IPS-18c (cell line): ENCODE data around the gene CAPN10.

Experiments used
- H3K4me3 ChIP-seq: 2 replicates; pipeline ENCODE4 v1.7.0; 2013; ENCODE audit warnings: low read depth, mild to moderate bottlenecking, low read length, moderate library complexity; ENCODE audit not compliant: insufficient read depth
- H3K9me3 ChIP-seq: one replicate; pipeline ENCODE4 v1.6.1; 2013; ENCODE audit warnings: mild to moderate bottlenecking, low read length, moderate library complexity; ENCODE audit not compliant: control insufficient read depth, insufficient read depth

The CAPN10 gene

GRCh38 chr2:240579771-240580614, 6.5 kb upstream of the CAPN10 start:
- Histone ChIP-seq H3K9me3 (no peaks in the 10 kb centered on the region), H3K4me3 (no peak overlapping the region)

- no peaks in the 10 kb centered on the region for H3K9me3 ChIP-seq
- no peak overlapping the region for H3K4me3 ChIP-seq
These were observed 4.7 kb upstream of the CAPN10 start for GRCh38 chr2:240581811-240582210.

DNA sequence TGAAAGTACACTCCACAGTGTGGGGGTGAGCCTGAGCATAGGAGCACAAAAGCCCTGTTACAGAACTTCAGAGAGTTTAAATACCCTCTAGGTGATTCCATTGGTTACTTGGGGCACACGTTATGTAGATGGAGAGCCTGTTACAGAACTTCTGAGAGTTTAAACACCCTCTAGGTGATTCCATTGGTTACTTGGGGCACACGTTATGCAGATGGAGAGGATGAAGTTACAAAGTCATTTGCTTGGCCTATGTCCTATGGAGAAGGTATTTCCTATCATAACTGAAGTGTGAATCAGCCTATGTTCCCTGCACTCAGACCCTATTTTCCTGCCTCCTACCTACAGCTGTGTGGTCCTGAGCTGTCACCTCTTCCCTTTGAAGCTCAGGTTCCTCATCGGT, 3.8 kb upstream of the CAPN10 start:
- no peak overlapping the region for H3K4me3 ChIP-seq
- no peaks in the 10 kb centered on the region for H3K9me3 ChIP-seq

DNA sequence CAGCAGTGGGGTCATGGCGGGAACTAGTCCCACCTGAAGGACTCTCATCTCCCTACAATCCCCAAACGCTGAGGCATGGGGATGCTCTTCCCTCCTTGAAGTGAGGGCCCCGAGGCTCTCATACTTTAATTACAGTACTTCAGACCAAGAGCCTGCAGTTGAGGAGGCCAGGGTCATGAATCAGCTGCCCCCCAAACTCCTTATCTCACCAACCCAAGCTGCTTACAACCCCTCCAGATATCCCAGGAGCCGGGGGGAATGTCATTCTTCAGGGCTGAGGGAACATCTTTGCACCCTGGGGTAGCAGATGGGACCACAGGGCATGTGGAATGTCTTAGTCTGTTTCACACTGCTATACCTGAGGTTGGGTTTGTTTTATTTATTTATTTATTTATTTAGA, 2.8 kb upstream of the CAPN10 start:
- Histone ChIP-seq H3K4me3 (no peak overlapping the region), H3K9me3 (no peaks in the 10 kb centered on the region)

GRCh38 chr2:240584486-240585031, 2.0 kb upstream of the CAPN10 start:
- Histone ChIP-seq H3K4me3 (peak overlapping the region; percentile 100; the same call in 1 of the 2 replicates), H3K9me3 (no peaks in the 10 kb centered on the region)

- H3K9me3 ChIP-seq: no peaks in the 10 kb centered on the region
- H3K4me3 ChIP-seq: peak overlapping the region; percentile 100
These were observed 1.4 kb upstream of the CAPN10 start for GRCh38 chr2:240585101-240585500.

DNA sequence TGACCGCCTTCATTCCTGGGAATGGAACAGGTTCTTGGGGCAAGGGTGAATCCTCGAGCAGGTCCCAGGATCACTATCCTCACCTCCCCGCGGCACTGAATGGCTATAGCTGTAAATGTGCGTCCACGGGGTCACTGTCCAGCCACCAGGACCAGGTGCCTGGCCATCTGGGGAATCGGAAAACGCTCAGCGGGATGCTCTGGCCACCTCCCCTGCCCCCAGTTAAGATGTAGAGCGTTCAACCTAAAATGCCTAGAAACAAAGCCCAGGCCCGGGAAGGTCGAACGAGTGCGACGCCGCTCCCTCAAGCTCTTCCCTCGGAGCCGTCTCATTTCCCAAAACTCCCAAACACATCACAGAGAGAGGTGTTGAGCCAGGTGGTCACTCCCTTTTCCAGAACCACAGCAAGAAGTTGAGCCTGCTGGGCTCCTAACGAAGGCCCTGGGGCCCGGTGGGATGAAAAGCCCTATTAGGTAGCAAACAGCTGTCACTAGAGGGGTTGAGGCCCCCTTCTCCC, 795 bp upstream of the CAPN10 start:
- Histone ChIP-seq H3K4me3 (peak overlapping the region; percentile 100), H3K9me3 (no peaks in the 10 kb centered on the region)

GRCh38 chr2:240586919-240587800, 626 bp downstream of the CAPN10 start:
- H3K4me3 ChIP-seq: peak overlapping the region; percentile 100
- H3K9me3 ChIP-seq: no peaks in the 10 kb centered on the region

DNA sequence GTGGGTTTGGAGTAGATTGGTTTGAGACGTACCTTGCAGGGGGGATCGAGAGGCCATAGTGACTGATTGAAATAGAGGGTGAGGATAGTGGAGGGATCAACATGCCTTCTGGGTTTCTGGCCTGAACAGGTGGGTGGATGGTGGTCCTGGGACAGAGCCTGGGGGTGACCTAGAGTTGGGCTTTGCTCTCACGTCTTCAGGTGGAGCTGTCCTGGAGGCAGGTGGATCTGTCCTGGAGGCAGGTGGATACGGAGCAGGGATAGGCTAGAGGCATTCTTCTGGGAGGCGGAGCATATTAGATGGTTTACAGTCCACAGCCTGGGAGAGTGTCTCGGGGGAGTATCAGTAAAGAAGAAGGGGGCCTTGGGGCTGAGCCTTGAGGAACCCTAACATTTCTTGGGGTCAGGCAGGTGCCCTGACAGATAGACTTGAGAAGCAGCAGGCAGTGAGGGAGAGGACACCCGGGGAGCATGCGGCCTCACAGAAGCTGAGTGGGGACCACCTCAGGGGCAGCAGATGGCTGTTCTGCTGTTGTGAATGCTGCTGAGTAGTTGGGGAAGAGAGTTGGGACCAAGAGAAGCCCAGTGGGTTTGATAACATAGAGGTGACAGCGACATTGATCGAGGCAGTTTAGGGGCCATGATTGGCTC, 1.6 kb downstream of the CAPN10 start:
- peaks cover 2% of the 10 kb centered on the region for H3K9me3 ChIP-seq
- peak overlapping the region; percentile 100; the same call in 1 of the 2 replicates for H3K4me3 ChIP-seq

- peaks cover 2% of the 10 kb centered on the region for H3K9me3 ChIP-seq
- no peak overlapping the region for H3K4me3 ChIP-seq
These were observed 2.1 kb downstream of the CAPN10 start for GRCh38 chr2:240588669-240589068.

DNA sequence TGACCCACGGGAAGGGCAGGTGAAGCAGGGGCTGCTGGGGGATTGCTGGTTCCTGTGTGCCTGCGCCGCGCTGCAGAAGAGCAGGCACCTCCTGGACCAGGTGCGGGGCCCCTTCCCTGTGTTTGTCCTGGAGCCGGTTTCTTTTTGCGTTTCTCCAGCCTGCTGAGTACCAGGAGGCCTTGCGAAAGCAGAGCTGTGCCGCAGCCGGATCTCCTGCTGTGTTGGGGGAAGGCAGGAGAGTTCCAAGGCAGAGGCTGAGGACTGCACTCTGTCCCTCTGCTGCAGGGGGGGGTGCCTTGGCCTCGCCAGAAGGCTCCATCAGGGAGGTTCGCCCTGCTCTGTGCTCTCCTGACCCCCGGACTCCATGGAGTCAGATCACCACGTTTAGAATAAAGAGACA, 2.8 kb downstream of the CAPN10 start:
- Histone ChIP-seq H3K4me3 (no peak overlapping the region), H3K9me3 (peaks cover 2% of the 10 kb centered on the region)

GRCh38 chr2:240589850-240590525, 3.5 kb downstream of the CAPN10 start:
- Histone ChIP-seq H3K9me3 (peaks cover 2% of the 10 kb centered on the region), H3K4me3 (no peak overlapping the region)

DNA sequence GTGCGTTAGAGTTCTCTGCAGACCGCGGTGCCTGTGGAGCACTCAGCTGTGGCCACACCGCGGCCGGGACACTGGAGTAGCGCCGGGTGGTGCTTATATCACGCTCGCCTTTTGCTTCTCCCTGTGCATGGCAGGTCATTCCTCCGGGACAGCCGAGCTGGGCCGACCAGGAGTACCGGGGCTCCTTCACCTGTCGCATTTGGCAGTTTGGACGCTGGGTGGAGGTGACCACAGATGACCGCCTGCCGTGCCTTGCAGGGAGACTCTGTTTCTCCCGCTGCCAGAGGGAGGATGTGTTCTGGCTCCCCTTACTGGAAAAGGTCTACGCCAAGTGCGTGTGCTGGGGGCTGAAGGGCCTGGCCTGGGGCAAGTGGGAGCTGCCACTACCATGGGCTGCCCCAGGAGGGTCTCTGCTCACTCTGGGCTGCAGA, 4.2 kb downstream of the CAPN10 start:
- Histone ChIP-seq H3K4me3 (no peak overlapping the region), H3K9me3 (peaks cover 2% of the 10 kb centered on the region)

DNA sequence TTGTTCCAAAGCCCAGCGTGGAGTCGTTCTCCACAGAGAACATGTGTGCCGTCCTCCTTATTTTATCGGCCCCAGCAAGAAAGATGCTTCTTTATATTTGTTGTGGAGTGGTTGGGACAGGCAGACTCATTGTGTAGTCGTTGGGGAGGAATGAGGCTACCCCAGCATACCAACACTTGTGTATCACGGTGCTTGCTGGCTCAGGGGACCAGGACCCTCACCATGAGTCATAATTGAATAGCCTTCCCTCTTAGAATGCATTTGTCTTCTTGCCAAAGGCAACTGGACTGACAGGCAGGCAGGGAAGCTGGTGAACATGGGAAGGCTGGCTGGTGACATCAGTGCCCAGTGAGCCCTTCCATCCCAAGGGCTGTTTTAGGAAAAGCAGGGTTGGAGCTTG, 4.7 kb downstream of the CAPN10 start:
- Histone ChIP-seq H3K9me3 (peaks cover 2% of the 10 kb centered on the region), H3K4me3 (no peak overlapping the region)

- Histone ChIP-seq H3K9me3 (peaks cover 2% of the 10 kb centered on the region), H3K4me3 (no peak overlapping the region)
These were observed 5.2 kb downstream of the CAPN10 start for GRCh38 chr2:240591784-240592183.

DNA sequence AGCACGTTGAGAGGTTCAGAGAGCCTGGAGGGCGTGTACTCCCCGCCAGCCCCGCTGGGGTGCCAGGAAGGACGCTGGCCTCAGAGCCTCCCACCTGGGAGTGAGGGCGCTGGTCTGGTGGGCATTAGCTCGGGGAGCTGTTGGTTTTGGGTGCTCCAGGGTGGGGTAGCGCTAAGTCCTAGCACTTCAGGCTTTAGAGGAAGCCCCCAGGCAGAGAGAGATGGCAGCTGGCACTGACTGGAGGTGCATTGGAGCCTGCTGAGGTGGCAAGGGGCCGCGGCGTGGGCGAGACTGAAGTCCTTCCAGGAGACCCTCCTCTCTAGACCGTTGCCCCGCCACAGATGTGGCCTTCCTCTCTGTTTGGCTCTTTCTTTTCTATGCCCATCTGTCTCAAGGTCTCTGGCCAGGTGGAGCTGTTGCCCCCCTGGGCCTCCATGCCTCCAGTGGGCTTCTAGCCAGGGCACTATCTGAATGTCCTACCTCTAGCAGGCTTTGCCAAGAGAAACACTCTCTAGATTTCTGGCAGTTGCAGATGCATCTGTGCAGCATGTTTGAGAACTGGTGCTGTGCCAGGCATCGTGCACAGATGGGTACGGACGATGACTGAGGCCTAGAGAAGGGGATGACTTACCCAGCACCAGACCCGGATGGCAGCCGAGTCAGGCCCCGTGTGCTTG, 6.6 kb downstream of the CAPN10 start:
- no peak overlapping the region for H3K4me3 ChIP-seq

More for the DNA sequence above, 6.6 kb downstream of the CAPN10 start:
- H3K9me3 ChIP-seq: peaks cover 2% of the 10 kb centered on the region
